Panc1 (cell line): ENCODE results near the gene GLCCI1. TPM values are rescaled to one million over a fixed set of nuclear protein-coding genes. Genes with fewer than 3 reads are reported as not detected.

ENCODE experiments used
- ATAC-seq: fragments of 200-7000 bp; cut with Tn5 transposase; 2 replicates; pipeline ENCODE4 v1.9.1; 2020; ENCODE audit warnings: mild to moderate bottlenecking, moderate library complexity
- BruUV-seq: library from RNA; stranded (reverse); fragments of 400-500 nt; replicated peaks from 2 replicates; lab custom pipeline; 2021; lab: Mats Ljungman, UMichigan
- CTCF ChIA-PET: fragments of 300-600 bp; sonication (Branson Sonifier 250); formaldehyde crosslinking; loops from one replicate; lab custom pipeline; 2022; ENCODE audit warnings: antibody characterized with exemption; lab: Charles Lee
- POLR2A ChIA-PET: fragments of 300-600 bp; sonication (Branson Sonifier 250); formaldehyde crosslinking; loops from one replicate; lab custom pipeline; 2022; ENCODE audit warnings: antibody characterized with exemption; lab: Charles Lee
- DNase-seq: peaks from one replicate; pipeline ENCODE4 v3.0.0-alpha.2; 2010; ENCODE audit warnings: low read depth, low spot score
- H3K27ac ChIP-seq: 2 replicates; pipeline ENCODE4 v1.5.1; 2011; ENCODE audit warnings: mild to moderate bottlenecking, low read length, inconsistent platforms
- H3K27me3 ChIP-seq: fragments of 200-500 bp; sonication (Bioruptor generic); 2 replicates; pipeline ENCODE4 v1.6.0; 2014; ENCODE audit warnings: low read length, inconsistent platforms; ENCODE audit not compliant: control insufficient read depth, insufficient read depth
- H3K36me3 ChIP-seq: fragments of 200-500 bp; sonication (Bioruptor generic); 2 replicates; pipeline ENCODE4 v1.5.1; 2014; ENCODE audit warnings: inconsistent platforms, mild to moderate bottlenecking, low read length, moderate library complexity; ENCODE audit not compliant: control insufficient read depth, insufficient read depth
- H3K4me1 ChIP-seq: 2 replicates; pipeline ENCODE4 v1.5.1; 2011; ENCODE audit warnings: inconsistent platforms, mild to moderate bottlenecking, low read length, moderate library complexity; ENCODE audit not compliant: control insufficient read depth, insufficient read depth
- H3K4me3 ChIP-seq, 2 experiments: 2 replicates each; pipeline ENCODE4 v1.5.1; 2011 to 2012; ENCODE audit warnings: low read depth in 2 of 2, low read length in 2 of 2, mild to moderate bottlenecking in 2 of 2, inconsistent platforms in 1 of 2, moderate library complexity in 1 of 2
- H3K9me3 ChIP-seq: fragments of 200-500 bp; sonication (Bioruptor generic); 2 replicates; pipeline ENCODE4 v1.5.1; 2014; ENCODE audit warnings: low read depth, mild to moderate bottlenecking, inconsistent platforms, low read length, moderate library complexity; ENCODE audit not compliant: control insufficient read depth, insufficient read depth
- CTCF ChIP-seq: fragments of 450-650 bp; IDR thresholded peaks from 2 replicates; pipeline ENCODE4 v1.5.1; 2017; ENCODE audit warnings: mild to moderate bottlenecking
- POLR2AphosphoS5 ChIP-seq: IDR thresholded peaks from 2 replicates; pipeline ENCODE4 v1.6.1; 2012; ENCODE audit warnings: mild to moderate bottlenecking, low read depth, low read length, moderate library complexity
- SIN3A ChIP-seq: IDR thresholded peaks from 2 replicates; pipeline ENCODE4 v1.6.1; 2012; ENCODE audit warnings: low read depth, mild to moderate bottlenecking, low read length, moderate library complexity, borderline replicate concordance; ENCODE audit not compliant: insufficient read depth
- TCF7L2 ChIP-seq: IDR thresholded peaks from 2 replicates; pipeline ENCODE4 v1.6.1; 2011; ENCODE audit warnings: mild to moderate bottlenecking, low read depth, low read length, inconsistent platforms
- in situ Hi-C: cut with HindIII; loops from 2 replicates; pipeline ENCODE4 v1.10.0; 2016; ENCODE audit warnings: low sequenced_read_pairs, low pct_unique_long_range_greater_than_20kb
- intact Hi-C: fragments of 100-400 bp; cut with micrococcal nuclease; formaldehyde crosslinking; loops from one replicate; pipeline ENCODE4 v1.10.0; 2022; ENCODE audit not compliant: unreplicated experiment
- total RNA-seq: library from RNA; stranded (reverse); gene quantifications from one replicate; pipeline ENCODE4 v1.2.1, GENCODE V29; 2021; ENCODE audit not compliant: unreplicated experiment
- TF ChIP-seq, protein P1 (sequence below), 2 experiments: IDR thresholded peaks; 2 replicates each; pipeline ENCODE4 v1.6.1; 2011 to 2012; ENCODE audit warnings: low read depth in 2 of 2, control low read depth in 1 of 2, low read length in 1 of 2, mild to moderate bottlenecking in 1 of 2, moderate library complexity in 1 of 2; ENCODE audit not compliant: insufficient read depth in 1 of 2

GLCCI1 gene
- total RNA-seq, 1 experiment from 2014 or later: 36.4 TPM

DNA sequence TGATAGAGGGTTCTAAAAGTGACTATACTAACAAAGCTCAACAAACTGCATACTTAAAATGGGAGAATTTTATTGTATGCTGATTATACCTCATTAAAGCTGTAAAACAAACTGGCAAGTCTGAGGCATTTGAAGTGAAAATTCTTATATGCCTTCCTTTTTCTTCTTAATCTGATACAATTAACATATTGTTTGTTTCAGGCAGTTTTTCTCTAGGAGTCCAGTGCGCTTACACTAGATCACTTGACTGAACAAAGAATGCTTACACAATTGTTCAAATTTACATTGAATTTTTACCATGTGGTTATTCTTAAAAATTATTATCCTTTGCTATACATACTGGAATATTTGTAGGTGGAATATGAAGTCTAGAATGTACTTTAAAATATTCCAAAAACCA, 89.0 kb downstream of the GLCCI1 start:
- Histone ChIP-seq H3K4me1 (no peaks in the 10 kb centered on the region), H3K27me3 (no peaks in the 10 kb centered on the region), H3K9me3 (no peaks in the 10 kb centered on the region), H3K4me3 (no peak overlapping the region), H3K36me3 (peaks cover 9% of the 10 kb centered on the region; the same call in 1 of the 2 replicates), H3K27ac (no peak overlapping the region)
- no TSS peak for BruUV-seq
- TF ChIP-seq POLR2AphosphoS5 (no peak), TCF7L2 (no peak), CTCF (no peak), SIN3A (no peak)
- TF ChIP-seq, protein P1, sequence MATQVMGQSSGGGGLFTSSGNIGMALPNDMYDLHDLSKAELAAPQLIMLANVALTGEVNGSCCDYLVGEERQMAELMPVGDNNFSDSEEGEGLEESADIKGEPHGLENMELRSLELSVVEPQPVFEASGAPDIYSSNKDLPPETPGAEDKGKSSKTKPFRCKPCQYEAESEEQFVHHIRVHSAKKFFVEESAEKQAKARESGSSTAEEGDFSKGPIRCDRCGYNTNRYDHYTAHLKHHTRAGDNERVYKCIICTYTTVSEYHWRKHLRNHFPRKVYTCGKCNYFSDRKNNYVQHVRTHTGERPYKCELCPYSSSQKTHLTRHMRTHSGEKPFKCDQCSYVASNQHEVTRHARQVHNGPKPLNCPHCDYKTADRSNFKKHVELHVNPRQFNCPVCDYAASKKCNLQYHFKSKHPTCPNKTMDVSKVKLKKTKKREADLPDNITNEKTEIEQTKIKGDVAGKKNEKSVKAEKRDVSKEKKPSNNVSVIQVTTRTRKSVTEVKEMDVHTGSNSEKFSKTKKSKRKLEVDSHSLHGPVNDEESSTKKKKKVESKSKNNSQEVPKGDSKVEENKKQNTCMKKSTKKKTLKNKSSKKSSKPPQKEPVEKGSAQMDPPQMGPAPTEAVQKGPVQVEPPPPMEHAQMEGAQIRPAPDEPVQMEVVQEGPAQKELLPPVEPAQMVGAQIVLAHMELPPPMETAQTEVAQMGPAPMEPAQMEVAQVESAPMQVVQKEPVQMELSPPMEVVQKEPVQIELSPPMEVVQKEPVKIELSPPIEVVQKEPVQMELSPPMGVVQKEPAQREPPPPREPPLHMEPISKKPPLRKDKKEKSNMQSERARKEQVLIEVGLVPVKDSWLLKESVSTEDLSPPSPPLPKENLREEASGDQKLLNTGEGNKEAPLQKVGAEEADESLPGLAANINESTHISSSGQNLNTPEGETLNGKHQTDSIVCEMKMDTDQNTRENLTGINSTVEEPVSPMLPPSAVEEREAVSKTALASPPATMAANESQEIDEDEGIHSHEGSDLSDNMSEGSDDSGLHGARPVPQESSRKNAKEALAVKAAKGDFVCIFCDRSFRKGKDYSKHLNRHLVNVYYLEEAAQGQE (IDR thresholded peaks at IDR 0.05; ENCODE audit: insufficient read depth in 1 of 2, low read depth in 2 of 2, low read length in 1 of 2): no peak
- ChIA-PET POLR2A (no interaction called here), CTCF (no interaction called here)
- in situ Hi-C loops (no loop called here), intact Hi-C loops (no loop called here)
- ATAC-seq (no peak), DNase-seq (no peak)

DNA sequence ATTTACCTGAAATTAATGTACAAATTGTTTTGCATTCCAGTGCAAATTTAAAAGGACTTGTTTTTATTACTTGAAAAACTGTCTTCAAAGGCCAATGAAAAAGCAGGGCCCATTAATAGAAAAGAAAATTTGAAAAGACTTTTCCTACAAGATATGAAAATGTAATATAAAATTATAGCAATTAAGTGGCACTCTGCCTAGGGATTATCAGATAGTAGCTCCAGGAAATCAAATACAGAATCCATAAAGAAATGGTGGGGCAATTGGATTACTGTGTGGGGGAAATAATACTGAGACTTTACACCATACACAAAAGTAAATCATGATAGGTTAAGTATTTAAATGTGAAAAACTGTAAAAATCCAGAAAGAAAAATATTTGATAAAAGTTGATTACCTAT, 89.7 kb downstream of the GLCCI1 start:
- Histone ChIP-seq H3K9me3 (no peaks in the 10 kb centered on the region), H3K27ac (no peak overlapping the region), H3K4me3 (no peak overlapping the region), H3K27me3 (no peaks in the 10 kb centered on the region), H3K4me1 (no peaks in the 10 kb centered on the region), H3K36me3 (peaks cover 9% of the 10 kb centered on the region; the same call in 1 of the 2 replicates)
- TF ChIP-seq, protein P1 (IDR thresholded peaks at IDR 0.05; ENCODE audit: insufficient read depth in 1 of 2, low read depth in 2 of 2, low read length in 1 of 2): no peak
- no peak for TF ChIP-seq SIN3A
- TF ChIP-seq CTCF: no peak
- ATAC-seq: no peak
- in situ Hi-C loops (no loop called here), intact Hi-C loops (no loop called here)
- CTCF ChIA-PET: no interaction called here
- BruUV-seq: no TSS peak
- no peak for DNase-seq
- POLR2A ChIA-PET: no interaction called here
